Breast epithelium (tissue), 3 donors: ENCODE data around the gene GPR84.

Source experiments
- POLR2A ChIP-seq: fragments of 450-650 bp; IDR thresholded peaks from one replicate; pipeline ENCODE4 v1.6.1; 2016; ENCODE audit warnings: antibody characterized with exemption, mild to moderate bottlenecking, moderate library complexity
- TF ChIP-seq, protein P1 (sequence below), 3 donors: fragments of 450-650 bp; IDR thresholded peaks; one replicate each; pipeline ENCODE4 v1.5.1; 2016 to 2017; ENCODE audit warnings: antibody characterized with exemption in 3 of 3, mild to moderate bottlenecking in 3 of 3, moderate library complexity in 3 of 3

DNA sequence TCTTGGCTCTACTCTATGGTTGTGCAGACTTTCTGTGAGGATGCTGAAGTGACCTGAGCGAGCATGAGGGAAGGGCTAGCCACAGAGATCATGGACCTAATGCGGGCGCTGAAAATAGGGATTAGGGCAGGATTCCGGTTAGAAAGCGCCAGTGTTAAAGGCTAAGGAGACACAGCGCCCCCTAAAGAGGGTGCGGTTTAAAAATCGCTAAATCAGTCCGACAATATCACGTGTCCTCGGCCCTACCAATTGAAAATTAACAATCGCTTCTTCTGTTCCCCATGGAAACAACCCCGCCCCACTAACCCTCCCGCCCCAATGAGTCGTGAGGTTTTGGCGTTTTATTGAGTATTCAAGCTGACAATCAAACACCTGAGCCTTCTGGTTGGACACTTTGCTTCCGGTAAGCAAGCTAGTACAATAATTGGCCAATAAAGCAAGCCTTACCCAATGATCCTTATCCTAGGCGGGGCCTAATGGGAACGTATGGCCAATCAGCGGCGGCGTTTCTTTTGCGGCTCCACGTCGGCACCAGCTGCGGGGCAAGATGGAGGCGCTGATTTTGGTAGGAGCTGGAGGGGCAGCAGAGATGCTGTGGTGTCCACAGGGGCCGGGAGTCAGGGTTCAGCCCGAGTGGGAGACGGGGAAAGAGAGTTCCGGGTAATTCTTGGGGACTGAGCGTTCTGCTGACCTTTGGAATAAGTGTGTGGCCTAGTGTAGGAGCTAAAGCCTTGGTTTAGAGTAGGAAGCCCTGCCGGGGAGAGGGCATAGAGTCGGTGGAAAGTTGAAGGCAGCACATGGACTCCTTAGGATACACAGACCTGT lies 39.5 kb downstream of the GPR84 start, which contains the start of gene COPZ1:
- TF ChIP-seq POLR2A = peak; percentile 80
- TF ChIP-seq, protein P1, sequence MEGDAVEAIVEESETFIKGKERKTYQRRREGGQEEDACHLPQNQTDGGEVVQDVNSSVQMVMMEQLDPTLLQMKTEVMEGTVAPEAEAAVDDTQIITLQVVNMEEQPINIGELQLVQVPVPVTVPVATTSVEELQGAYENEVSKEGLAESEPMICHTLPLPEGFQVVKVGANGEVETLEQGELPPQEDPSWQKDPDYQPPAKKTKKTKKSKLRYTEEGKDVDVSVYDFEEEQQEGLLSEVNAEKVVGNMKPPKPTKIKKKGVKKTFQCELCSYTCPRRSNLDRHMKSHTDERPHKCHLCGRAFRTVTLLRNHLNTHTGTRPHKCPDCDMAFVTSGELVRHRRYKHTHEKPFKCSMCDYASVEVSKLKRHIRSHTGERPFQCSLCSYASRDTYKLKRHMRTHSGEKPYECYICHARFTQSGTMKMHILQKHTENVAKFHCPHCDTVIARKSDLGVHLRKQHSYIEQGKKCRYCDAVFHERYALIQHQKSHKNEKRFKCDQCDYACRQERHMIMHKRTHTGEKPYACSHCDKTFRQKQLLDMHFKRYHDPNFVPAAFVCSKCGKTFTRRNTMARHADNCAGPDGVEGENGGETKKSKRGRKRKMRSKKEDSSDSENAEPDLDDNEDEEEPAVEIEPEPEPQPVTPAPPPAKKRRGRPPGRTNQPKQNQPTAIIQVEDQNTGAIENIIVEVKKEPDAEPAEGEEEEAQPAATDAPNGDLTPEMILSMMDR (IDR thresholded peaks at IDR 0.05) = peak; percentile 7 to 57 (median 53)
